ENCODE data around the gene DNAH3.
"Not testable (repeated sequence)": the region's sequence is repeated elsewhere in the genome, so short reads cannot be mapped to it uniquely, and the experiment has no call there.

DNAH3 gene

GRCh38 chr16:21120976-21121520 lies 29.6 kb downstream of the DNAH3 start:
- no peak overlapping the region for H3K27ac ChIP-seq
- H3K36me3 ChIP-seq (replicated peaks): no peaks in the 10 kb centered on the region
- no peaks in the 10 kb centered on the region for H3K27me3 ChIP-seq (replicated peaks)
- H3K4me3 ChIP-seq (ENCODE audit: low read depth, low read length): no peak overlapping the region
- no peak for TF ChIP-seq CTCF (IDR thresholded peaks at IDR 0.05; ENCODE audit: low read depth, low read length, missing control alignments)
- no peak for DNase-seq
- in situ Hi-C loops (cut with HindIII; ENCODE audit: low pct_ligation_motif_present, low sequenced_read_pairs): no loop called here

GRCh38 chr16:21117567-21117966 lies 33.1 kb downstream of the DNAH3 start:
- in situ Hi-C loops (cut with HindIII; ENCODE audit: low pct_ligation_motif_present, low sequenced_read_pairs): no loop called here
- no peak for TF ChIP-seq CTCF (IDR thresholded peaks at IDR 0.05; ENCODE audit: low read depth, low read length, missing control alignments)
- Histone ChIP-seq H3K4me3 (ENCODE audit: low read depth, low read length) (no peak overlapping the region), H3K27ac (no peak overlapping the region), H3K27me3 (replicated peaks) (no peaks in the 10 kb centered on the region), H3K36me3 (replicated peaks) (no peaks in the 10 kb centered on the region)
- DNase-seq: no peak

- in situ Hi-C loops (cut with HindIII; ENCODE audit: low pct_ligation_motif_present, low sequenced_read_pairs): no loop called here
- H3K27me3 ChIP-seq (replicated peaks): no peaks in the 10 kb centered on the region
- DNase-seq: no peak
- no peak overlapping the region for H3K27ac ChIP-seq
- H3K36me3 ChIP-seq (replicated peaks): no peaks in the 10 kb centered on the region
- H3K4me3 ChIP-seq (ENCODE audit: low read depth, low read length): no peak overlapping the region
- TF ChIP-seq CTCF (IDR thresholded peaks at IDR 0.05; ENCODE audit: low read depth, low read length, missing control alignments): no peak
Measured at GRCh38 chr16:21116148-21116693, 34.4 kb downstream of the DNAH3 start.

- in situ Hi-C loops (cut with HindIII; ENCODE audit: low pct_ligation_motif_present, low sequenced_read_pairs); H3K4me3 ChIP-seq (ENCODE audit: low read depth, low read length); DNase-seq; H3K36me3 ChIP-seq (replicated peaks); H3K27ac ChIP-seq; H3K27me3 ChIP-seq (replicated peaks): not testable (repeated sequence)
Measured at GRCh38 chr16:21115551-21115950, 35.1 kb downstream of the DNAH3 start.

GRCh38 chr16:21103941-21104860 lies 46.4 kb downstream of the DNAH3 start:
- Histone ChIP-seq H3K27me3 (replicated peaks) (no peaks in the 10 kb centered on the region), H3K36me3 (replicated peaks) (no peaks in the 10 kb centered on the region), H3K27ac (peak overlapping the region; percentile 36), H3K4me3 (ENCODE audit: low read depth, low read length) (no peak overlapping the region)
- DNase-seq: peak; percentile 76
- no peak for TF ChIP-seq CTCF (IDR thresholded peaks at IDR 0.05; ENCODE audit: low read depth, low read length, missing control alignments)
- in situ Hi-C loops (cut with HindIII; ENCODE audit: low pct_ligation_motif_present, low sequenced_read_pairs): no loop called here

GRCh38 chr16:21101631-21102420 lies 48.8 kb downstream of the DNAH3 start:
- H3K36me3 ChIP-seq (replicated peaks): no peaks in the 10 kb centered on the region
- no peaks in the 10 kb centered on the region for H3K27me3 ChIP-seq (replicated peaks)
- TF ChIP-seq CTCF (IDR thresholded peaks at IDR 0.05; ENCODE audit: low read depth, low read length, missing control alignments): peak; percentile 72
- DNase-seq: peak; percentile 18
- in situ Hi-C loops (cut with HindIII; ENCODE audit: low pct_ligation_motif_present, low sequenced_read_pairs): no loop called here
- H3K4me3 ChIP-seq (ENCODE audit: low read depth, low read length): no peak overlapping the region
- no peak overlapping the region for H3K27ac ChIP-seq

Measured in brain microvascular endothelial cell (primary cell).